ENCODE results near the gene AUTS2. TPM values are rescaled to one million over a fixed set of nuclear protein-coding genes. Genes with fewer than 3 reads are reported as not detected.

The AUTS2 gene
- total and polyA plus RNA-seq, 10 of the 15 experiments (the other 5 are each of a cell fraction or from before 2014, with no cell fraction given) = 6.4 to 55.6 (median 21.6) TPM

- SMC1A ChIA-PET (ENCODE audit: uncharacterized antibody, unreplicated experiment) = interaction anchor here (0.8 to 1.9 kb wide), 5 partner anchors 9 to 71 kb away, joined by 3 to 5 read pairs (median 3); no protein-coding TSS in a partner anchor
- intact Hi-C loops (cut with micrococcal nuclease; ENCODE audit: unreplicated experiment) (no loop called here), in situ Hi-C loops (cut with MboI) (no loop called here)
- DNase-seq (ENCODE audit: low read depth, low spot score) (no peak), FAIRE-seq (no peak), ATAC-seq (peak; percentile 43)
- Histone ChIP-seq H3K4me3 (no peak overlapping the region), H3K4me2 (ENCODE audit: control insufficient read depth, insufficient read depth) (no peak overlapping the region), H3K9me3 (replicated peaks; ENCODE audit: control insufficient read depth, insufficient read depth, low read length) (no peaks in the 10 kb centered on the region; the same call in 2 of the 3 replicates), H3K79me2 (ENCODE audit: control insufficient read depth, insufficient read depth, low read length) (peaks cover 7% of the 10 kb centered on the region), H3K36me3 (ENCODE audit: control insufficient read depth in 2 of 2, insufficient read depth in 2 of 2, low read length in 1 of 2) (no peaks in the 10 kb centered on the region), H2AFZ (ENCODE audit: control insufficient read depth, low read depth, low read length) (no peak overlapping the region), H3K27me3 (replicated peaks in 1 of 2; ENCODE audit: control insufficient read depth in 2 of 2, insufficient read depth in 2 of 2, low read length in 1 of 2) (no peaks in the 10 kb centered on the region), H4K20me1 (ENCODE audit: control insufficient read depth, insufficient read depth) (no peaks in the 10 kb centered on the region), H3K9ac (ENCODE audit: control insufficient read depth, insufficient read depth, low read length) (no peak overlapping the region), H3K4me1 (ENCODE audit: control insufficient read depth, insufficient read depth, low read length) (peaks cover 24% of the 10 kb centered on the region), H3K27ac (ENCODE audit: control insufficient read depth, insufficient read depth) (no peak overlapping the region)
- 13% methylated on average over 1 of the region's 1 CpG for WGBS (ENCODE audit: insufficient coverage, insufficient replicate concordance, low lambda C conversion rate, missing lambda C conversion rate)
- TF ChIP-seq PBX3 (IDR thresholded peaks at IDR 0.05; ENCODE audit: insufficient replicate concordance, low read depth, low read length) (peak; percentile 30), NR2C2 (IDR thresholded peaks at IDR 0.05; ENCODE audit: borderline replicate concordance, control insufficient read depth, insufficient read length, low read depth) (no peak), IKZF2 (IDR thresholded peaks at IDR 0.05) (no peak), TBL1XR1 (IDR thresholded peaks at IDR 0.05; ENCODE audit: low read depth, low read length) (no peak), CEBPB (IDR thresholded peaks at IDR 0.05; ENCODE audit: borderline replicate concordance in 1 of 2, low read depth in 2 of 2, low read length in 2 of 2) (peak in 1 of 2 experiments; percentile 32; a peak in 1 of 4 replicates), ATF7 (IDR thresholded peaks at IDR 0.05; ENCODE audit: low read depth) (peak; percentile 74), RAD51 (IDR thresholded peaks at IDR 0.05) (peak; percentile 59; the same call in 1 of the 2 replicates), BHLHE40 (IDR thresholded peaks at IDR 0.05; ENCODE audit: borderline replicate concordance in 1 of 2, low read depth in 2 of 2, low read length in 1 of 2) (peak; percentile 31 to 38; a peak in 1 of 4 replicates)
- TF ChIP-seq, protein P1, sequence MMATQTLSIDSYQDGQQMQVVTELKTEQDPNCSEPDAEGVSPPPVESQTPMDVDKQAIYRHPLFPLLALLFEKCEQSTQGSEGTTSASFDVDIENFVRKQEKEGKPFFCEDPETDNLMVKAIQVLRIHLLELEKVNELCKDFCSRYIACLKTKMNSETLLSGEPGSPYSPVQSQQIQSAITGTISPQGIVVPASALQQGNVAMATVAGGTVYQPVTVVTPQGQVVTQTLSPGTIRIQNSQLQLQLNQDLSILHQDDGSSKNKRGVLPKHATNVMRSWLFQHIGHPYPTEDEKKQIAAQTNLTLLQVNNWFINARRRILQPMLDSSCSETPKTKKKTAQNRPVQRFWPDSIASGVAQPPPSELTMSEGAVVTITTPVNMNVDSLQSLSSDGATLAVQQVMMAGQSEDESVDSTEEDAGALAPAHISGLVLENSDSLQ (IDR thresholded peaks at IDR 0.05) = peak; percentile 96
- POLR2A ChIA-PET = no interaction called here
- CTCF ChIA-PET = no interaction called here
- BruUV-seq (replicated peaks) = no TSS peak
- RAD21 ChIA-PET (ENCODE audit: unreplicated experiment) = no interaction called here
These were observed 70.1 kb downstream of the AUTS2 start for GRCh38 chr7:69668339-69668870.

Data from GM12878 (cell line).